Activated T-cell treated with anti-CD3 and anti-CD28 coated beads for 4 hours (primary cell): ENCODE measurements around the gene EPHA10.
"Not testable (repeated sequence)": the region's sequence is repeated elsewhere in the genome, so short reads cannot be mapped to it uniquely, and the experiment has no call there.

Experiments
- DNase-seq: peaks from one replicate; pipeline ENCODE4 v3.0.0-alpha.2; 2020

EPHA10 gene

DNA sequence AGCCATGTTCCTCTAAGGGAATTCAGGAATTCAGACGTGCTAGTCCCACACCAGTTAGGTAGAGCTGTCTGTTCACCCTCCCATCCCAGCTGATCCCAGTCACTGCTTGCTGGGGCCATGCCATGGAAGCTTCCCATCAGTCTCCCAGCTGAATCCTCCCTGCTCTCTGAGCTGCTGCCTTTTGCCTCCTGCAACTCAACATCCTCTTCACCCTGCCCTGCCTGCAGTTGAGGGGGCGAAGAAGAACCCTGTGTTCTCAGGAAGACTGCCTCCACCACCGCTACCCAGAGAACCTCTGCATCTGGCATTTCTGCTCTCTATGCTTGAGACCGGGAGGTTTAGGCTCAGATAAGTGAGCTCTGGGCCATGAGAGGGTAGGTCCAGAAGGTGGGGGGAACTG lies 56.4 kb downstream of the EPHA10 start:
- DNase-seq: no peak

DNA sequence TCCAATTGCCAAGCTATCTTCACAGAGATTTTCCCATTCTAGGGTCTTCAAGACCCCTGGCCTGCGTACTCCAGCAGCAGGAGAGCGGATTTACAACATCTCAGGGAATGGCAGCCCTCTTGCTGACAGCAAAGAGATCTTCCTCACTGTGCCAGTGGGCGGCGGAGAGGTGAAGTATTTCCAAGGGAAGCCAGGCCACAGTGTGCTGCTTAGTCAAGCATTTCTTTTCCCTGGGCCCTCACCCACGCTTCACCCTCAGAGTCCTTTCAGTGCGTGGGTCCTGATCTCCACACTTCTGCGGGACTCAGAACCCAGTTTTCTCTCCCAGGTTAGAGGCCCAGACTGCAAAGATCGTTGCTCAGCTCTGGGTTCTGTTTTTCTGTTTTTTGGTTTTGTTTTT lies 59.5 kb downstream of the EPHA10 start:
- DNase-seq: no peak

DNA sequence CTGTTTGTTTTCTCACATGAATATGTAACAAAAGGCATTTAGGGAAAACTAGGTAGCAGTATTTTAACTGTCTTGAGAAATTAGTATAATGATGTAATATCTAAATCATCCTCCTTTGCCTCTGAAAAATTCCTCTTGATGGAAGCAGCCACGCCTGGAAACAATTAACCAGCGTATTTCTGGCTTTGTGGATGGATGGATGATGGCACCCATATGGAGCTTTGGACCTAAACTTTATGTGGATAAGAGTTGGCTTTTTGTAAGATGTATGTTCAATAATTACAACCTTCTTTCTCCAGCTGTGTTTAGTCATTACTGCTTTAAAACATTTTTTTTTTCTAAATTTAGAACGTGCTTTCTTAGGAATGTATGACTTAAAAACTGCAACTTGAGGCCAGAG lies 60.0 kb downstream of the EPHA10 start:
- no peak for DNase-seq

DNA sequence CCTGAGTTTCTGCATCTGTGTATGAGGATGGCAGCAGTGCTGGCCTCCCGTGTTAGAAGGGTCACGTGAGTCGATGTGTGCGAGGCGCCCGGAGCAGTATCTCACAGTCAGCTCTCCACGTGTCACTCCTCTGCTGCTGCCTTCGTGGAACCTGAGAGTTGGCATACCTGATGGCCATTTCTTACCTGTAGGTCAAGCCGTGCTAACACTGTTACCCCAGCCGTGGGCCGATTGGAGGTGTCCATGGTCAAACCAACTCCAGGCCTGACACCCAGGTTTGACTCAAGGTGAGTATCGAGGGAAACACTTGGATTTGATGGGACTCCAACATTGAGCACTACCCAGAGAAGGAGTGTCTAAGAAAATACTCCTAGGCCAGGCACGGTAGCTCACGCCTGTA lies 61.9 kb downstream of the EPHA10 start:
- DNase-seq: no peak

DNA sequence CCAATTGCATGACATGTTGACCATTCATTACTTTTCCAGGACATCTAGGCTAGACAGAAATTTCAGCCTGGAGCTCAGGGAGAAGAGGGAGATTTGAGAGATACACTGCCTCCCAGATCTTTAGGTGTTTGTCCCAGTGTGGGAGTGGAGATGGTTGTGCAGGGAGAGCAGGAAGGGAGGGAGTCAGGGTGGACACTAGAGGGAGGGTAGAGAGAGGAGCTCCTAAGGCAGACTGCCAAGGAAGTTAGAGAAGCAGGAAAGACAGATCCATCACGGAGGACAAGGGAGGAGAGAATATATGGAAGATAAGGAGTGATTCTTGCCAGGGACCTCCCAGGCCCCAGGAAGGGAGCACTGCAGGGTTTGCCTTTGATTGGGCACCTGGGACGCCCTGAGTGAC lies 63.9 kb downstream of the EPHA10 start:
- no peak for DNase-seq

DNA sequence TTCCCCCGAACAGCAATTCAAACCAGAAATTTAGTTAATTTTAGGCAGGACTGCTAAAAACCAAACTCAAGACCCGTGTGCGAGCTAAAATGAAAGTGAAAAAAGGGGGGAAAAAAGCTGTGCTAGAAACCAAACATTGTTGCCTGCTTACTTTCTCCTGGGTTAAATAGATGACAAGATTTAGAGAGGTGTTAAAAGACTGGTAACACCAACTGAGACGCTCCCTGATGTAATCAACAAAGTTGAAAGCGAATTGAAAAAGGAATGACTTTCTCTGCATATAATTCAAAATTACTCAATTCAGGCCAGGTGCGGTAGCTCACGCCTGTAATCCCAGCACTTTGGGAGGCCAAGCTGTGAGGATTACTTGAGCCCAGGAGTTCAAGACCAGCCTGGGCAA lies 65.8 kb downstream of the EPHA10 start:
- DNase-seq: no peak

DNA sequence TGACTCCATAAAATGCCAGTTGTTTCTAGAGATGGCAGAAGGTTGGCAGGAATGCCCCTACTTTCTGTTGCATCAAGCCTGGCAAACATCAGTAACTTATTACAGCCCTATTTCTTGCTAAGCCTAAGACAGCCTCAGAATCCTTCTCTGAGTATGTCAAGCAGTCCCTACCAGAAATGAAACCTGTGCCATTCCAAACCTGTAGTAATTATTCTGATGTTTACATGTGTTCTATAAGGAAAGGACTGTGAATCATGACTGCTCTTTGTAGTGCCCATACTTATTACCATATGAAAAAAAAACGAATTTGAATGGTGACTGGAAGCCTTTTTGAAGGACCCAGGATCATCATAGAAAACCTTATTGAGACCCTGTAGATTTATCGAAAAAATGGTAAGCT lies 67.2 kb downstream of the EPHA10 start:
- DNase-seq: no peak

DNA sequence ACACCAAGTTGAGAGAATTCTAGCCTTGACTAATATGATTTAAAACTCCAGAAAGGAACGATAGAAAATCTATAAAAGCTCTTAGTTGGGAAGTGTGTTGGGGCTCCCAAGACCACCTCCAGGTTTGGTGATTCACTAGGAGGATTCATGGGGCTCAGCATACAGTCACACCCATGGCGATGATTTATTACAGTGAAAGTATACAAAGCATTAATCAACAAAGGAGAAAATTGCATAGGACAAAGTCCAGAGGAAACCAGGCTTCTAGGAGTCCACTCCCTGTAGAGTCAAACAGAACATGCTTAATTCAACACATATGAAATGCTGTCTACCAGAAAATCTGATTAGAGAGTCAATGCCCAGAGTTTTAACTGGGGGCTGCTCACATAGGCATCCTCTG lies 67.8 kb downstream of the EPHA10 start:
- no peak for DNase-seq

DNA sequence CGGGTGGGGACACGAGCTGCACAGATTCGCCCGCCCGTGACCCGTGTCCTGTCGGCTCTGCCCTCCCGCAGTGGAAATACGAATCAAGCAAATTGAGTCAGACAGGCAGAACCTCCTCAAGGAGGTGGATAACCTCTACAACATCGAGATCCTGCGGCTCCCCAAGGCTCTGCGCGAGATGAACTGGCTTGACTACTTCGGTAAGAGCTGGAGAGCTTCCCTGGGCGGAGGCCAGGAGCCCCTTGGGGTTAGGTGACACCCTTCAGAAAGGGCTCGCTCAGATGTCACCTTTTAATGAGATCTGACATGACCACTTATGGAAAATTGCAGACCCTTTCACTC lies 72.1 kb downstream of the EPHA10 start:
- DNase-seq: no peak

DNA sequence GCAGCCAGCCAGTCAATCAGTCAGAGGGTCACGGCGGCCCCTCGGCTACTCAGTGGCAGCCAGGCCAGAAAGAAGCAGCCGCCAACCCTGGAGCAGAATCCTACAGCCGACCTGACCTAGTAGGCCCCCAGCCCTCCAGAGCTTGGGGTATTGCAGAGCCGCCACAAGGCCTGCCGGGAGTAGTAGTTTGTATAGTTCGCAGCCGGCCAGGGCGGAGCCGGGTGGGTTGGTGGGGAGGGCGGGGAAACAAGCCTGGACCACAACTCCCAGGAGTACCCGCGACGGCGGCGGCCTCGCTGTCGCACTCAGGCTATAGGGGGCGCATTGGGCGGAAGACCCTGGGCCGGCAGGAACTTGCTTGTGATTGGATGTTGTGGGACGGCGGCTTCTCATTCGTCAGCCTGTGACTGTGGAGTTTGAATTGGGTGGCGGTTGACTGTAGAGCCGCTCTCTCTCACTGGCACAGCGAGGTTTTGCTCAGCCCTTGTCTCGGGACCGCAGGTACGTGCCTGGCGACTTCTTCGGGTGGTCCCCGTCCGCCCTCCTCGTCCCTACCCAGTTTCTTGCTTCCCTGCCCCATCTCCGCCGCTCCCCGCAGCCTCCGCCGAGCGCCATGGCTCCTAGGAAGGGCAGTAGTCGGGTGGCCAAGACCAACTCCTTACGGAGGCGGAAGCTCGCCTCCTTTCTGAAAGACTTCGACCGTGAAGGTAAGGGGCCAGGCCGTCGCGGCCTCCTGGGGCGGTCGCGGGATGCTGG lies 72.7 kb downstream of the EPHA10 start, which contains the start of gene CDCA8:
CDCA8 (plus strand) TSS at position 439 of the 756 bp plus-strand sequence; CDS start at position 614, 175 bp downstream.
- peak; percentile 97 for DNase-seq

DNA sequence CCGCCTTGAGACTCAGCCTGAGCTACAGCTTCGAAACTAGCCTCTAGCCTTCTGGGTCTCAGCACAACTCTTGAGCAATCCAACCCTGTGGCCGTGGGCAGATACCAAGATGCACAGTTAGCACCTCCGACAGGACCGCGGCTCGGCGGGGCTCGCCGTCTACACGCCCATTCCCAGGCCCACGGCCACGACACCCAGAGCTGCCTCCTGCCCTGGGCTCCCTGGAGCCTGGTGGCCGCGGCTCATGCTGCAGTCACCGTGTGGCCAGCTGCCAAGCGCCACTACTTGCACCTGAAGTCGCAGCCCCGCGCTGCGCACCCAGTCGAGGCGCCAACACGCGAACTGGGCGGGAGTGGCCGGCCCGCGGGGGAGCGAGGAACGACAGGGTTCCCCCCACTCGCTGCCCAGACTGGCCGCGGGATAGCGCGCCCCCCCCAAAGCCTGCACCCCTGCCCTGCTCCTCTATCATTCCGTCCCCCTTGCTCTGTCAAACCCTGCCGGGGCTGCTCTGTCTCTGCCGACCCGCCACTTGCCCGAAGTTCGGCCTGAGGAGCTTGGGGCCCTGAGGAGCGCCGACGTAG lies 73.3 kb downstream of the EPHA10 start:
- DNase-seq: no peak

DNA sequence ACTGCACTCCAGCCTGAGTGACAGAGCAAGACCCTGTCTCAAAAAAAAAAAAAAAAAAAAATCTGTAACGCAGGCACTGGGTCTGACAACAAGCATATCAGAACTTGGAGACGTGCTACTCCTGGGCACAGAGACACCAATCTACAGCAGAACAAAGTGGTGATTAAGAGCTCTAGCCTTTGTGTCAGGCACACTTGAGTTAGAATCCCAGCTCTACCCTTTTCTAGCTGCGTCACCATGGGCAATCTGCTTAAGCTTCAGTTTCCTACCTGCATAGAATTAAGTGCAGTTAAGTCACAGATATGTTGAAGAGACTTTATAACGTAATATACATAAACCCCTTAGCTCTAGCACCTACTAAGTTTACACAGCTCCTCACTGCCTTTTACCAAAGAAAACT lies 76.0 kb downstream of the EPHA10 start:
- DNase-seq: no peak

DNA sequence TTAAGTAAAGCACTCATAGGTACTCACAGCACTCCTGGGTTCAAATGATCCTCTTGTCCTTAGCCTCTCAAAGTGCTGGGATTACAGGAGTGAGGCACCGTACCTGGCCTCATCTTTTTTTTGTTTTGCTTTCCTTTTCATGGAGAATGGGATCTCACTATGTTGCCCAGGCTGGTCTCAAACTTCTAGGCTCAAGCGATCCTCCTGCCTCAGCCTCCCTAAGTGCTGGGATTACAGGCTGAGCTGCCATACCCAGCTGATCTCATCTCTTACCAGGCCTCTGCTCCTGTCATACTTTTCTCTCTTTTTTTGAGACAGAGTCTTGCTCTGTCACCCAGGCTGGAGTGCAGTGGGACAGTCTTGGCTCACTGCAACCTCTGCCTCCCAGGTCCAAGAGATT lies 77.2 kb downstream of the EPHA10 start:
- not testable (repeated sequence) for DNase-seq

DNA sequence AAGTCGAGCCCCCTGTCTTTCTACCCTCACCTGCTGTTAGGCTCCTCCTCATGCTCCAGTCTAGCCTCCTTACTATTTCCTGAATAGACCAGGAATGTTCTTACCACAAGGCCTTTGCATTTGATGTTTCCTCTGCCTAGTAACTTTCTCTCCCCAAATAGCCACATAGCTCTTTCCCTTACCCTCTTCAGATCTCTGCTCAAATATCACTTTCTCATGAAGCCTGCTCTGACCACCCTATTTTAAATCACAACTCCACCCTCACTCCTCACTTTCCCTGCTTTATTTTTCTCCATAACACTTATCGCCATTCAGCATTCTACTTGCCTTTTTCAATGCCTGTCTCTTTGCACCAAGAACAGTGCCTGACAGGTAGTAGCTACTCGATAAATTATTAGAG lies 79.2 kb downstream of the EPHA10 start:
- no peak for DNase-seq

DNA sequence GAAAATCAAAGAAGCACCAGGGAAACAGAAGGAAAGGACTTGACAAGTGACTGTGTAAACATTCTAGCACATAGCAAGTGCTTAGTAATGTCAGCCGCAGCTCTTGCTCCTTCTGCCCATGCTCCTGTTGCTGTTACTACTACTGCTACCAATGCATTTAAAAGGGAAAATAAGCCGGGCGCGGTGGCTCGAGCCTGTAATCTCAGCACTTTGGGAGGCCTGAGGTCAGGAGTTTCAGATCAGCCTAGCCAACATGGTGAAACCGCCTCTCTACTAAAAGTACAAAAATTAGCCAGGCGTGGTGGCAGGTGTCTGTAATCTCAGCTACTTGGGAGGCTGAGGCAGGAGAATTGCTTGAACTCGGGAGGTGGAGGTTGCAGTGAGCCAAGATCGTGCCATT lies 80.7 kb downstream of the EPHA10 start:
- not testable (repeated sequence) for DNase-seq

DNA sequence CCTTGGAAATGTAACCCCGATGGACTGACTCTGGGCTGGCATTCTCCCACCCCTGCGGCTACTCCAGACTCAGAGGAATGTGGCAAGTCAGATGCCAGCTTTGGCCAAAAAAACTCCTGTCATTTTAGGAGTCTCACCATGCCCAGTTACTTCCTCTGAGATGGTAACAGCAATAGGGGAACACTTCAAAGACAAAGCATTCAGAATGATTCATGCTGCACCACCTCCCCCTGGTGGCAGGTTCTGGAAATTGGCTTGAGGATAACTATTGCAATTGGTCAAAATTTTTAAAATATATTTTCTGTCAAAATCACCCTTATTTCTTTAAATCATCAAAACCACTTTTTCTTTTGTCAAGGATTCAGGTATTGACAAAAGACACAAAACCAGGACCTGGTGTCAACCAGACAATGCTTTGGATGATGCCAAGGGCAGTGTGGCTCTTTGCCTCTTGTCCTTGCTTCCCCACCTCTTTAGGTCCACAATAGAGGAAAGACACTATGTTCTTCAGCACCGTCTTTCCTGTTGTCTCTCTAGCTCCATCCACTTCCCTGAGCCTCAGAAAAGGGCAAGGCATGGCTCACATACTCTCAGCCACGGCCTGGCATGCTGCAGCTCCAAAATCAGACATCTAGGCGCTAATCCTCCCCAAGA lies 82.5 kb downstream of the EPHA10 start:
- DNase-seq: peak; percentile 78

DNA sequence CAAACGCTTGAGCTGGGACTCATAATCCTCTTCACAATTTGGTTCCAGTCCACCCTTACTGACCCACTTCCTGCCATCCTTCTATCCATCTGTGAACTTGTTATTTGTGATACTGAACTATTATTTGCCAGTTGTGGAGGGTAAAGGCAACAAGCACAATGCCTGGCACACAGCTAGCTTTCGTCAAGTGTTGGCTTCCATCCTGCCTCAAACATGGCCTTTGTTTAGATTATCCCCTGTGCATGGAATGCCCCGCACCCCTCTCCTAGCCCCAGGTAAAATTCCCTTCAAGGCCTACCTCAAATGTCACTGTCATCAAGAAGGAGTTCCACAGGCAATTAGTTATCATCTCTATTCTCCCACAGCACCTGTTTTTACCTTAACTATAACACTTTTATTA lies 84.0 kb downstream of the EPHA10 start:
- no peak for DNase-seq

DNA sequence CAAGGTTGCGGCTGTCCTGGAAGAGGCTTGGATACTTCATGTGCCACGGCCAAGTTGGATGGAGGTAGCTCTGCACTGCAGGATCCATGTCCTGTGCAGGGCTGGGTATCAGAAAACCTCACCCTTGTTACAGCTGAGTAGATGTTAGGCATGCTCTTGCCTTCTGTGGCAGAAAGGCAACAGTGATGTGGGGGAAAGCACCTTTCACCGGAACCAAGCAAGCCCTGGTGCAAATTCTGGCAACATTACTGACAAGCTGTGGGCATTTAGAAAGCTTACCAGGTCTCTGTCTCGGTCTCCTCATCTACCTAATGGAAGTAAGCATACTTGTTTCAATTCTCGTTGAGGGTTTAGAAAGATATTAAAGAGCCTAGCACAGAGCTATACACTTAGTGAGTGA lies 87.1 kb downstream of the EPHA10 start:
- DNase-seq: no peak

DNA sequence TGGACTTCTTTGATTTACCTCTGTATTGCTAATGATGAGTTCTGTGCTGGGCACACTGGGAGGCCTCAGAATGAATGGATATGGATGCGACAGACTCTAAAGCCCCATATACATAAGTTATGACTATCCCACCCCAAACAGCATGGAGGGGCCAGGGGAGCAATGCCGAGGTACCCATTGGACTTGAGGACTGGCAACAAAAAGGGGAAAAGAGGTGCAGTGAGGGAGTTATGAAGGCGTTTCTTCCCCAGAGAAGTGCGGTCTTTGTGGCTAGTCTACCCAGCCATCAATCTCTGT lies 87.8 kb downstream of the EPHA10 start:
- no peak for DNase-seq

DNA sequence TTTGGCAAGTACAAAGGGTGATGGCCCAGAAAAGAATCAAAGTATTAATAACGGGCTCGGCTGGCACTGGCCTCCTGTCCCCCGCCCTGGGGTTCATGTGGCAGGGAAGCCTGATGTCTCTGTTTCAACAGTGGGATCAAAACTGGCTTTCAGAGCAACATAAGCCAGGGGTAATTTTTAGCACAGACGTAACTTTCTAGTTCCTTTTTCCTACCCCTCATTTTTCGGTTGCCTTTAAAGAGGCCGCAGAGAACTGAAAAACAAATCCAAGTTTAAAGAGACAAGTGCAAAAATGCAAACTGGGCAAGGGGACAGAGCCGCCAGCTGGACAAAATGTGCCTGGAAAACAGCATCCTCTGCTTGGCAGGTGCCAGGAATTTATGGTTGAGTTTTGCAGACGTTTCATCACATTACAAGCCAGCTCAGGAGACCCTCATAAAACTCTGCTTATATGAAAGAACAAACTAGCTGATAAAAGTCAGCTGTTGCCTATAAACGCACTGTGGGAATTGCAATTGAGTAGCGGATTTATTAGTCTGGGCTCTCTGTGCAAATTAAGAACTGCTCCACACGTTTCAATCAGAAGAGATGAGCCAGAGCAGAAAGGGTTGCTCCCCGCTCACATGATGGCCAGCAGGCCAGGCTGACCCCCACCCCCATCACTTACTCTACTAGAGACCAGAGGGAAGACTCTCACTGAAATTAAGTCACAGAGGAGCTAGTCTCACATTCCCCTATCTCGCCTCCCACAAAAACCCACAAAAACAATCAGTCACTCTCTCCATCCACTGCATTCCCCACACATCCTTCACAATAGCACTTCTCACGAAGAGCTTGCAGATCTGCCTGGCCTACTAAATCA lies 88.4 kb downstream of the EPHA10 start:
- no peak for DNase-seq

DNA sequence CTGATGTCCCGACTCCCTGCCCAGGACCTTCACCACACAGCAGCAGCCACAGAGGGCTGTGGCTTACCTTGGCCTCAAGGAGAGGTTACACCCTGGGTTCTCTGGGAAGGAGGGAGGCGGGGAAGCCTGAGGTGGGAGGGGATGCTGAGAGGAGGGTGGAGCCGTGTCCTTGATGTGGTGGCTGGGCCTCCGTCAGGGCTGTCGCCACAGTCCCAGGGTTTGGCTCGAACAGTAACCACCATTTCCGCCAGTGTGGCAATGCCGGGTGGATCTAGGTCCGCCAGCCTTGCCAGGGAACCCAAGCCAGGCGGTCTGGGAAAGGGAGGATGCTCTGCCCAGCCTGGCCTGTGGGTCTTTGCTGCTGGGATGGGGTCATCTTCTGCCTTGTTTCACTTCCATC lies 91.0 kb downstream of the EPHA10 start:
- DNase-seq: peak; percentile 22

DNA sequence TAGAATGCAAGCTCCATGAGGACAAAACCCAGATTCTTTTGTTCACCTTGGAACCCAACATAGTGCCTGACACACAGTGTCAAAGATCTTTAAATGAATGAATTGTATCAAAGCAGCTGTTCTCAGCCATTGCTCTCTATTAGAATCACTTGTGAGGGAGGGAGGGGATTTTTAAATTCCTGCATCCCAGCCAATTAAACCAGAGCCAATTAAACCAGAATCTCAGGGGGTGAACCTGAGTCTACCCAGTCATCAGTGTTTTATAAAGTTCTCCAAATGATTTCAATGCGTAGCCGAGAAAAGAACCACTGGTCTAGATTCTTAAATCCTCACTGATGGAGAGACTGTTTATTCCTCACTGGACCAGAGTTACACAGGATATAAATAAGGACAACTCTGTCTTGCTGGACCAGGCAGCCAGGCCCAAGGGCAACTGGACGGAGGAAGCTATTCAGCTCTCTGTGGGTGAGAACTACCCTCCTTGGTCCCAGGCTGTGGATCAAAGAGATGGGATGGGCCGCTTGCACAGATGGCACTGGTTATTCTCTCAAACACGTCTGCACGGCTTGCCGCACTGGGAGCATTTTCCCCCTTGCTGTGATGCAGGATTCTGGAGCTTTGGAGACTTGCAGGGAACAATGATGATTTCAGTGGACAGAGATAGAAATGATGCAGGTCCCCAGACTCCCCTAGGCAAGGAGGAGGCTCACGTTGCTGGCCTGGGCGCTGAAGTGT lies 92.6 kb downstream of the EPHA10 start:
- DNase-seq: no peak

DNA sequence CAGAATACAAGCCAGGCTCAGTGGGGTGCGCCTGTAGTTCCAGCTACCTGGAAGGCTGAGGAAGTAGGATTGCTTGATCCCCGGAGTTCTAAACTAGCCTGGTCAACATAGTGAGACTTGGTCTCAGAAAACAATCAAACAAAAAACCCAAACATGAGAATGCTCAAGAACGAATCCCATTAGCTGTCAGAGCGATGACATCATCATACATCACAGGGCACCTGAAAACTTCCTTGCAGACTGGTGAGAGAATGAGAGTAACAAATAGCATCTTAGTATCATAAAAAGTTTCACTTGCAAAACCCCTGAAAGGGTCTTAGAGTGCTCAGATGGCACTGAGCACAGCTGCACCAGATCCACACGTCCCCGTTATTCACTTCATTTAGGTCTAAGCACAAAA lies 93.7 kb downstream of the EPHA10 start:
- DNase-seq: no peak
